Smooth muscle cell of the brain vasculature (primary cell): ENCODE measurements around the gene RBM12.

Source experiments
- DNase-seq: peaks from one replicate; pipeline ENCODE4 v3.0.0-alpha.2; 2012; ENCODE audit warnings: low read depth, low spot score

RBM12 gene

DNA sequence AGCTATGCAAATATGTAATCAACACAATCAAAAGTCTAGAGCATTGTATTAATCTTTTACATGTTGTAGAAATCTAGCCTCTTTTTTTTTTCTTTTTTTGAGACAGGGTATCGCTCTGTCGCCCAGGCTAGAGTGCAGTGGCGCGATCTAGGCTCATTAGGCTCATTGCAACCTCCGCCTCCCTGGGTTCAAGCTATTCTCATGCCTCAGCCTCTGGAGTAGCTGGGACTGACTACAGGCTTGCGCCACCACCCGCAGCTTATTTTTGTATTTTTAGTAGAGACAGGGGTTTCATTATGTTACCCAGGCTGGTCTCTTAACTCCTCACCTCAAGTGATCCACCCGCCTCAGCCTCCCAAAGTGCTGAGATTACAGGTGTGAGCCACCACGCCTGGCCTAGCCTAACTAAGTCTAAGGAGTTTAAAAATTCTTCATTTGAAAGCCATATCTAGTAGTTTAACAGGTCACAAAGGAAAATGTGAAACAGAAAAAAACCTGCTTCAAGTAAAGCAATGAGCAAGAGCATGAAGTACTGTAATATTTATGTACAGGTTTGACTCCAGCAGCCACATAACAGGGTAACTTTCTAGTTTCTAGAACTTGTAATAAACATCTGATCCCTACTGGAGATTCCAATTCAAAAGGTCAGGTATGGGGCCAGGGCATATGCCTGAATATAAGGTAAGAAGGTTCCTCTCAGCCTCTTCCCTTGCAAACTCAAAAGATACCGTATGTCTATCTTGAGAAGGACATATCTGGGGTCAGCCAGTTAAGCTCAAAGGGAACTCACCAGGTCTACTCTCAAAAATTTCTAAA, 4.4 kb downstream of the RBM12 start:
- DNase-seq: no peak

DNA sequence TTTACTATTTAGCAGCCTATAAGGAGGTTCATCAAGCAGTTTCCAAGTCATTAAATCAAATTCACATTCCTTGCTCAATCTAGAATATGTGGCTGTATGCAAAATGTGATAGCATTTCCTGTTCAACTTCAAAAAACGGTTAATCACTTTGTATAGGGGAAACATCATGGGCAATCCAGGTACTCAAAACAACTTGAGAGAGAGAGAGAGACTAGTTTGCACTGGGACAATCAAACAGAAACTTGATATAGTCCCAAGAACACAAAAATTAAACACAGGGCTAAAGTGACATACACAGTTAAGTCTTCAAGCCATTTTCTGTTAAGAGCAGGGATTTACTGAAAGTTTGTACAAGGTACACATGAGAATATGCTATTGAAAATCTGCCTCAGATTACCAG, 7.4 kb downstream of the RBM12 start:
- DNase-seq: no peak

DNA sequence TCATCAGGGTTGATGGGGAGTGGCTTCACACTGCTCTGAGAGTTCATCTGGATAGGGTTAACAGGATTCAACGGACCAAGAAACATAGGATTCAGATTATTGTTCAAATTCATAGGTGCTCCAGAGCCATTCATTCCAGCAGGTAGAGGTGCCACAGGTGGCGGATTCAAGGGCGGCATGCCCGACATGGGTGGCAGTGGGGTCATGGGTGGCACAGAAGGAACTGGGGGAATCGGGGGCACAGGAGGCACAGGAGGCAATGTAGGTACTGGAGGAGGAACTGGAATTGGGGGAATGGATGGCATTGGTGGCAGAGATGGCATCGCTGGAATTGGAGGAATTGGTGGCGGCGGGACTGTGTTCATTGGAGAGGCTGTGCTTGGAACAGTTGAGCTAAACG, 10.3 kb downstream of the RBM12 start:
- DNase-seq: no peak

- no peak for DNase-seq
Measured at GRCh38 chr20:35653893-35654292, 10.8 kb downstream of the RBM12 start.

DNA sequence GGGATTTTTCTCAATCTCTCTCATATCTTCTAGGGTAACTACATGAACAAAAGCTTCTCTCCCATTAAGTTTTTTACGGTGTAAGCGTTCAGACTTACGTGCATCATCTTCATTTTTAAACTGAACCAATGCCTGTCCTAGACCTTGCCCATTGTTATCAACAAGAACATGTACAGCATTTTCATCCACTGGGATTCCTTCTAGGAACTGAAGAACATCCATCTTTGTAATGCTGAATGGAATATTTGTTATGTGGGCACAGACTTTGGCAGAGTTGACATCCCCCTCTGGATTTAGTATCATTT, 11.3 kb downstream of the RBM12 start:
- DNase-seq: no peak

DNA sequence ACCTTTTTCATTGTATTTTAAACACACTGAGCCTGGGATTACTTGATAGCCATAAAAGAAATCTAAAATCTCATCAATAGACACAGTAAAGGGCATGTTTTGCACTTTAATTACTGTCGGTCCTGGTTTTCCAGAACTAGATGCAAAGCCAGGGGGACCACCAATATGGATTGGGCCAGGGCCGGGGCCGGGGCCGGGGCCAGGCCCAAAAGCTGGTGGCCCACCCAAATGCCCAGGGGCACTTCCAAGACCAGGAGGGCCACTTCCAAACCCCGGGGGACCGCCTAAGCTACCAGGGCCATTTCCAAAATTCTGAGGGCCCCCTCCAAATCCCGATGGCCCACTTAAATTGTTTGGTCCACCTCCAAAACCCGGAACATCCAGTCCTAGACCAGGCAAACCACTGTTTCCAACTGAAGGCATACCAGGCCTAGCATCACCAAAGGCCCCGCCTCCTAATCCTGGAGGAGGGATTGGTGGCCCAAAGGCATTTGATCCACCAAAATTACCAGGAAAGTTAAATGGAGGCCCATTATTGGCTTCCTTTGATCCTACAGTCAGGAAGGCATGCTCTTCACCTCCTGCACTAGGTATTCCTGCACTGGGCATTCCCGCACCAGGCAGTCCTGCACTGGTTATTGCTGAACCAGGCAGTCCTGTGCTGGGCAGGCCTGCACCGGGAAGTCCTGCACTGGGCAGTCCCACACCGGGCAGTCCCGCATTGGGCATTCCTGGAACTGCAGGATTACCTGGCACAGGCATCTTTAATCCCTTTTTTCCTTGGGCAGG, 11.9 kb downstream of the RBM12 start:
- DNase-seq: no peak

DNA sequence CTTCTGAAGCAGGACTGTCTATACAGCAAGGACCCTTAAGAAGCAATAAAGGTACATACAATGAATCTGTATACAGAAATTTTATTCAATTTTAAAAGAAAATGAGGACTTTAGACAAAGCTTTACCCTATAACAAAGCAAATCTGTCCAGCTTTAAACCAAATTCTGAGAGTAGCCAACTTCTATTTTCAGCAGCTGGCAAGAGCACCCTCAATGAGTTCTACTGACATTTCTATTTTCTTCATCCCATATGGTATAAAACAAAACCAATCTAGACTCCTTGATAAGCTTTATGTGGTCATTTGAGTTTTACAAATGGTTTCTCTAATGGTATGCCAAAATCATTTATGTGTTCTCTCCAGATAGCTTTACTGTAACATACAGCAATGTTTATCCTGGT, 12.7 kb downstream of the RBM12 start:
- DNase-seq: no peak

- no peak for DNase-seq
Measured at GRCh38 chr20:35650632-35651031, 14.1 kb downstream of the RBM12 start.

GRCh38 chr20:35648836-35649235, 15.9 kb downstream of the RBM12 start:
- no peak for DNase-seq

GRCh38 chr20:35644806-35645205, 19.9 kb downstream of the RBM12 start:
- no peak for DNase-seq

DNA sequence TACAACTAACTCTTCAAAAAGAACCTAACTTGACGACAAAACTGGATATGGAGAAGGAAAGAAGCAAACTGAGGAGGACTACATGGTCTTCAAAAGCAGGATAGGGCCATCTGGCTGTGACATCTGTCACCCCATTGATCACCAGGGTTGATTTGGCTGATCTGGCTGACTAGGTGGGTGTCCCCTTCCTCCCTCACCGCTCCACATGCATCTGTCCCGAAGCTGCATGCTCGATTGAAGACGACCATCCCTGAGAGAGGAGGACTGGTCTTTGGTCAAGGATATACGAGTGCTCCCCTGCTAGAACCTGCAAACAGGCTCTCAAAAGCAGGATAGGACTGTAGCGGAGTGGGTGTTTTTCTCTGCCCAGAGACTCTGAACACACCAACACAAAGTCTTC, 21.7 kb downstream of the RBM12 start:
- no peak for DNase-seq

GRCh38 chr20:35641743-35642142, 23.0 kb downstream of the RBM12 start:
- no peak for DNase-seq

- no peak for DNase-seq
Measured at GRCh38 chr20:35640724-35641123, 24.0 kb downstream of the RBM12 start.

GRCh38 chr20:35638751-35639150, 25.9 kb downstream of the RBM12 start:
- DNase-seq: no peak

- no peak for DNase-seq
Measured at GRCh38 chr20:35637276-35637675, 27.4 kb downstream of the RBM12 start.

DNA sequence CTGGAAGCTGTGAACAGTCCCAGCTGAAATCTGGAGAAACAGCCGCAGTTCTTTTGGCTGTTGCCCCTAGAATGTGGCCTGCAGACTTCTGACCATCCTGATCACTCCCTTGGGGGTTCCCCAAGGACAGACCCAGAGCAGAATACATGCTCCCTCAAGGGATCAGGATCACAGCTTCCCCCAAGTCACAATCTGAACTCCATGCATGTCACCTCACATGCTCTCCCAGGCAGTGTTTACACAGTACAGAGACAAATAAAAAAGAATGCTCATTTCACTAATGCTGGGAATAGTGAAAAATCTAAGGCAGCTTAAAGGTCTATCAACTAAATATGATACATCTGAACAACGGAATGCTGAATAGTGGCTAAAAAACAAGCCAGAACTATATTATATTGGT, 28.6 kb downstream of the RBM12 start:
- DNase-seq: no peak

- no peak for DNase-seq
Measured at GRCh38 chr20:35635652-35636051, 29.0 kb downstream of the RBM12 start.

- no peak for DNase-seq
Measured at GRCh38 chr20:35632539-35633115, 32.1 kb downstream of the RBM12 start.

- DNase-seq: no peak
Measured at GRCh38 chr20:35630636-35631035, 34.1 kb downstream of the RBM12 start.

DNA sequence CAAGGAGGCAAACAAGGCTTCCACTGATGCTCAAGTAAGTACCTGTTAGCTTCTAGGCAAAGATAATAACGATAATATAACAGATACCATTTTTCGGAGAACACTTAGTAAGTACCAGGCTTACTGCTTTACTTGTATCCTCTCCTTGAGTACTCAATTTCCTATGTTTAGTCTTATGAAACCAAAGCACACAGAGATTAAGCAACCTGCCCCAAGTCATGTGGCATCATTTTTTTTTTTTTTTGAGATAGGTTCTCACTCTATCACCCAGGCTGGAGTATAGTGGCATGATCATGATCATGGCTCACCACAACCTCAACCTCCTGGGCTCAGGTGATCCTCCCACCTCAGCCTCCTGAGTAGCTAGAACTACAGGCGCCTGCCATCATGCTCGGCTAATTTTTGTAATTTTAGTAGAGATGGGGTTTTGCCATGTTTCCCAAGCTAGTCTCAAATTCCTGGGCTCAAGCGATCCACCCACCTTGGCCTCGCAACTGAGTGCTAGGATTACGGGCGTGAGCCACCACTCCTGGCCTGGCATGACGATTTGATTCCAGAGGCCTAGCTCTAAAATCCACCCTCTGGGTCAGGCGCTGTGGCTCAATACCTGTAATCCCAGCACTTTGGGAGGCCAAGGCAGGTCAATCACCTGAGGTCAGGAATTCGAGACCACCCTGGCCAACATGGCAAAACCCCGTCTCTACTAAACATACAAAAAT, 35.1 kb downstream of the RBM12 start:
- DNase-seq: no peak

- DNase-seq: no peak
Measured at GRCh38 chr20:35627121-35627520, 37.6 kb downstream of the RBM12 start.

- no peak for DNase-seq
Measured at GRCh38 chr20:35626386-35627001, 38.2 kb downstream of the RBM12 start.
